Neural progenitor cell (in vitro differentiated cells): Measurements from ENCODE around the gene ADH1C. TPM values are rescaled to one million over a fixed set of nuclear protein-coding genes. Genes with fewer than 3 reads are reported as not detected.
"Not testable (repeated sequence)": the region's sequence is repeated elsewhere in the genome, so short reads cannot be mapped to it uniquely, and the experiment has no call there.

Experiments
- DNase-seq: peaks from one replicate; pipeline ENCODE4 v3.0.0-alpha.2; 2016; ENCODE audit warnings: low spot score
- H2AFZ ChIP-seq: fragments of 200-600 bp; sonication (generic); replicated peaks from 2 replicates; pipeline ENCODE4 v1.6.1; 2016; ENCODE audit warnings: antibody characterized with exemption
- H3F3A ChIP-seq: fragments of 200-600 bp; sonication (generic); 2 replicates; pipeline ENCODE4 v1.6.1; 2016; ENCODE audit warnings: antibody characterized with exemption, low read depth
- H3K27ac ChIP-seq: fragments of 200-600 bp; sonication (generic); 2 replicates; pipeline ENCODE4 v1.5.1; 2016; ENCODE audit warnings: mild to moderate bottlenecking
- H3K27me3 ChIP-seq: fragments of 200-600 bp; sonication (generic); 2 replicates; pipeline ENCODE4 v1.6.1; 2016; ENCODE audit warnings: mild to moderate bottlenecking, moderate library complexity
- H3K36me3 ChIP-seq: fragments of 200-600 bp; sonication (generic); 2 replicates; pipeline ENCODE4 v1.5.1; 2016
- H3K4me1 ChIP-seq: fragments of 200-600 bp; sonication (generic); 2 replicates; pipeline ENCODE4 v1.6.1; 2016; ENCODE audit warnings: mixed run types
- H3K4me2 ChIP-seq: fragments of 200-600 bp; sonication (generic); 2 replicates; pipeline ENCODE4 v1.6.1; 2016
- H3K4me3 ChIP-seq: fragments of 200-600 bp; sonication (generic); 2 replicates; pipeline ENCODE4 v1.5.1; 2016
- H3K79me2 ChIP-seq: fragments of 200-600 bp; sonication (generic); 2 replicates; pipeline ENCODE4 v1.6.1; 2016; ENCODE audit warnings: low read depth
- H3K9ac ChIP-seq: fragments of 200-600 bp; sonication (generic); 2 replicates; pipeline ENCODE4 v1.6.1; 2016
- H3K9me3 ChIP-seq: fragments of 200-600 bp; sonication (generic); 2 replicates; pipeline ENCODE4 v1.5.1; 2016; ENCODE audit warnings: low read depth
- H4K20me1 ChIP-seq: fragments of 200-600 bp; sonication (generic); 2 replicates; pipeline ENCODE4 v1.6.1; 2016; ENCODE audit warnings: low read depth
- H3K27ac Mint-ChIP-seq: 3 replicates; pipeline ENCODE4 v1.8.0; 2021; ENCODE audit warnings: mixed read lengths
- H3K27me3 Mint-ChIP-seq: 2 replicates; pipeline ENCODE4 v1.8.0; 2022; ENCODE audit warnings: low read depth, mild to moderate bottlenecking, inconsistent platforms, moderate library complexity, mixed read lengths; ENCODE audit not compliant: insufficient read depth
- H3K36me3 Mint-ChIP-seq: 3 replicates; pipeline ENCODE4 v1.8.0; 2021; ENCODE audit warnings: mixed read lengths
- H3K4me1 Mint-ChIP-seq: 3 replicates; pipeline ENCODE4 v1.8.0; 2021; ENCODE audit warnings: mixed read lengths
- H3K4me3 Mint-ChIP-seq: 3 replicates; pipeline ENCODE4 v1.8.0; 2021; ENCODE audit warnings: mild to moderate bottlenecking, moderate library complexity, mixed read lengths
- H3K9me3 Mint-ChIP-seq: 3 replicates; pipeline ENCODE4 v1.8.0; 2020; ENCODE audit warnings: mixed read lengths
- EZH2 ChIP-seq: fragments of 200-600 bp; sonication (generic); IDR thresholded peaks from 2 replicates; pipeline ENCODE4 v1.6.1; 2017; ENCODE audit warnings: antibody characterized with exemption, mild to moderate bottlenecking, moderate library complexity
- EZH2phosphoT487 ChIP-seq: fragments of 200-600 bp; sonication (generic); IDR thresholded peaks from 2 replicates; pipeline ENCODE4 v1.6.1; 2017; ENCODE audit warnings: antibody characterized with exemption
- total RNA-seq: library from RNA; depleted of rRNA; stranded (reverse); fragments of >200 nt; gene quantifications from 2 replicates; pipeline ENCODE4 v1.2.3, GENCODE V29; 2015; ENCODE audit warnings: low replicate concordance
- TF ChIP-seq, protein P1 (sequence below): fragments of 200-600 bp; sonication (generic); IDR thresholded peaks from 2 replicates; pipeline ENCODE4 v1.5.1; 2017; ENCODE audit warnings: antibody characterized with exemption, mild to moderate bottlenecking

The ADH1C gene
- total RNA-seq, 1 donor from 2014 or later = not detected

DNA sequence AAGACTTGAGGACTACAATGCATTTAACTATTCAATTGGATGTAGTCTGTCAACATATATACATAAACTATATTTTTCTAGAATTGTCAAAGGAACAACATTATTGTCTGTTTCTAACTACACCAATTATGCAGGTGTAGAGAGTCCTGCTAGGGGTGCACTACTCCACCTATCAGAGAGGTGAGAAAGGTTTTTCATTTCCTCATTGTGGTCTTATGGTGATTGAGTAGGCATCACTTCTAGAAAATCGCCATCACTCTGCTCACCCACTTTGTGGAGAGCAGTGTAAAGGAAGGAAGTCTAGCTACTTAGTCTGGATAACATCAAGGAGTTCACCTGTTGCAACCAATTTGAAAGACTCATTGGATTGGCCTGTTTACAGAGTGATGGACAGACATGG lies 4.4 kb upstream of the ADH1C start:
- no peak overlapping the region for H3K27ac Mint-ChIP-seq
- H3K4me3 Mint-ChIP-seq = no peak overlapping the region
- Histone ChIP-seq H3K4me3 (no peak overlapping the region), H2AFZ (no peak overlapping the region), H3K9ac (no peak overlapping the region), H3K9me3 (no peaks in the 10 kb centered on the region), H3F3A (no peaks in the 10 kb centered on the region), H4K20me1 (no peaks in the 10 kb centered on the region), H3K79me2 (no peaks in the 10 kb centered on the region), H3K27me3 (no peaks in the 10 kb centered on the region), H3K27ac (no peak overlapping the region), H3K4me1 (no peaks in the 10 kb centered on the region), H3K36me3 (no peaks in the 10 kb centered on the region), H3K4me2 (no peak overlapping the region)
- H3K27me3 Mint-ChIP-seq = no peaks in the 10 kb centered on the region
- no peaks in the 10 kb centered on the region for H3K36me3 Mint-ChIP-seq
- TF ChIP-seq, protein P1, sequence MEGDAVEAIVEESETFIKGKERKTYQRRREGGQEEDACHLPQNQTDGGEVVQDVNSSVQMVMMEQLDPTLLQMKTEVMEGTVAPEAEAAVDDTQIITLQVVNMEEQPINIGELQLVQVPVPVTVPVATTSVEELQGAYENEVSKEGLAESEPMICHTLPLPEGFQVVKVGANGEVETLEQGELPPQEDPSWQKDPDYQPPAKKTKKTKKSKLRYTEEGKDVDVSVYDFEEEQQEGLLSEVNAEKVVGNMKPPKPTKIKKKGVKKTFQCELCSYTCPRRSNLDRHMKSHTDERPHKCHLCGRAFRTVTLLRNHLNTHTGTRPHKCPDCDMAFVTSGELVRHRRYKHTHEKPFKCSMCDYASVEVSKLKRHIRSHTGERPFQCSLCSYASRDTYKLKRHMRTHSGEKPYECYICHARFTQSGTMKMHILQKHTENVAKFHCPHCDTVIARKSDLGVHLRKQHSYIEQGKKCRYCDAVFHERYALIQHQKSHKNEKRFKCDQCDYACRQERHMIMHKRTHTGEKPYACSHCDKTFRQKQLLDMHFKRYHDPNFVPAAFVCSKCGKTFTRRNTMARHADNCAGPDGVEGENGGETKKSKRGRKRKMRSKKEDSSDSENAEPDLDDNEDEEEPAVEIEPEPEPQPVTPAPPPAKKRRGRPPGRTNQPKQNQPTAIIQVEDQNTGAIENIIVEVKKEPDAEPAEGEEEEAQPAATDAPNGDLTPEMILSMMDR = no peak
- TF ChIP-seq EZH2 (no peak), EZH2phosphoT487 (no peak)
- peaks cover 10% of the 10 kb centered on the region for H3K9me3 Mint-ChIP-seq
- DNase-seq = no peak
- H3K4me1 Mint-ChIP-seq = no peaks in the 10 kb centered on the region

GRCh38 chr4:99356149-99356548 lies 3.6 kb upstream of the ADH1C start:
- H3K27me3 ChIP-seq, H3K9ac ChIP-seq, H3K4me3 ChIP-seq, H3K27ac ChIP-seq, H3K4me1 ChIP-seq, H3F3A ChIP-seq, H3K27ac Mint-ChIP-seq, H4K20me1 ChIP-seq, H3K79me2 ChIP-seq, DNase-seq, H3K36me3 Mint-ChIP-seq, H3K4me1 Mint-ChIP-seq, H3K27me3 Mint-ChIP-seq, H3K4me3 Mint-ChIP-seq, H2AFZ ChIP-seq, H3K36me3 ChIP-seq, H3K4me2 ChIP-seq, H3K9me3 Mint-ChIP-seq, H3K9me3 ChIP-seq: not testable (repeated sequence)

DNA sequence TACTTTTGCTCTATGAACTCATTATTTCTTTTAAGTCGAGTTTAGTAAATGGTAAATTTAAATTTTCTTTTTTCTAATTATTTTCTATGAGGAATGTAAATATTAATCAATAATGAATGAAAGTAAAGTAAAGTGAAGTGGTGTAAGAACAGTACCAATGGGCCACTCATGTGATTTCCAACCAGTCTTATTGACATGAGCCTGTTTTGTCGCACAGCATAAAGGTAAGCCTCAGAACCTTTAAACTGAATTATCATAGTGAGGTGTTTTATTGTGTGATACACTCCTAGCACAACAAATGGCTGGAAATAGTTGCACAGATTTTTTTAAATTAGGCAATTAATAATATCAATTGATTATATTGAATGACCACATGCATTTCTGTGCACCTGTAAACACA lies 1.1 kb downstream of the ADH1C start:
- Histone ChIP-seq H2AFZ (no peak overlapping the region), H3K27ac (no peak overlapping the region), H3K79me2 (no peaks in the 10 kb centered on the region), H3K4me1 (no peaks in the 10 kb centered on the region), H3K36me3 (no peaks in the 10 kb centered on the region), H4K20me1 (no peaks in the 10 kb centered on the region), H3F3A (no peaks in the 10 kb centered on the region), H3K9me3 (no peaks in the 10 kb centered on the region), H3K27me3 (no peaks in the 10 kb centered on the region), H3K9ac (no peak overlapping the region), H3K4me2 (no peak overlapping the region), H3K4me3 (no peak overlapping the region)
- Mint-ChIP-seq H3K36me3 (no peaks in the 10 kb centered on the region), H3K27ac (no peak overlapping the region), H3K27me3 (no peaks in the 10 kb centered on the region), H3K9me3 (peaks cover 4% of the 10 kb centered on the region), H3K4me1 (no peaks in the 10 kb centered on the region), H3K4me3 (no peak overlapping the region)
- DNase-seq = no peak
- TF ChIP-seq, protein P1 = no peak

DNA sequence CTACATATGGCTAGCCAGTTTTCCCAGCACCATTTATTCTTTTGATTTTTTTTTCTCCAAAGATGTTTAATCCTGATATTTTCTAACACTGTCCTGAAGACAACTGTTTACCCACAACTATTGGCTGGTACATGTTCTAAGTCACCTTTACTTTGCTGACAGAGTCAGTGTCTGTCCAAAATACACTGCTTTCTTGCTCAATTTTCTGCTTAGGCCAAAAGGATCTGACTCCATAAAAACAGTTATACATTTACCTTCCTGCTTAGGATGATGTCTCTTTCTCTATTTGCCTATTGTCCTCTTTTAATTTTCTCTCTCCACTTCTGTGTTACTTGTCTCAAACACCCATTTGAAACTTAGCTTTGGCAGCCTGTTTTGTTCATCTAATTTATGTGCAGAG lies 3.2 kb downstream of the ADH1C start:
- no peaks in the 10 kb centered on the region for H3K4me1 Mint-ChIP-seq
- Histone ChIP-seq H3K27ac (no peak overlapping the region), H3K27me3 (no peaks in the 10 kb centered on the region)

GRCh38 chr4:99342624-99343023 lies 9.9 kb downstream of the ADH1C start:
- H3F3A ChIP-seq, H3K36me3 ChIP-seq, H3K4me1 Mint-ChIP-seq, H3K9me3 ChIP-seq, H2AFZ ChIP-seq, H3K4me2 ChIP-seq, H3K9me3 Mint-ChIP-seq, DNase-seq, H3K9ac ChIP-seq, H3K36me3 Mint-ChIP-seq, H3K27ac ChIP-seq, H3K4me1 ChIP-seq, H4K20me1 ChIP-seq, H3K4me3 Mint-ChIP-seq, H3K27me3 Mint-ChIP-seq, H3K4me3 ChIP-seq, H3K27me3 ChIP-seq, H3K79me2 ChIP-seq, H3K27ac Mint-ChIP-seq: not testable (repeated sequence)

More for the DNA sequence above, 3.2 kb downstream of the ADH1C start:
- Histone ChIP-seq H3K4me3 (no peak overlapping the region), H4K20me1 (no peaks in the 10 kb centered on the region), H3K9ac (no peak overlapping the region), H3K36me3 (no peaks in the 10 kb centered on the region), H3F3A (no peaks in the 10 kb centered on the region), H3K9me3 (no peaks in the 10 kb centered on the region), H3K4me2 (no peak overlapping the region), H3K79me2 (no peaks in the 10 kb centered on the region), H3K4me1 (no peaks in the 10 kb centered on the region), H2AFZ (no peak overlapping the region)
- Mint-ChIP-seq H3K27ac (no peak overlapping the region), H3K36me3 (no peaks in the 10 kb centered on the region), H3K27me3 (no peaks in the 10 kb centered on the region), H3K4me3 (no peak overlapping the region), H3K9me3 (no peaks in the 10 kb centered on the region)
- no peak for TF ChIP-seq EZH2
- no peak for DNase-seq
